Neural crest cell (in vitro differentiated cells): ENCODE results near the gene EIF1B. TPM values are rescaled to one million over a fixed set of nuclear protein-coding genes. Genes with fewer than 3 reads are reported as not detected.

Experiments used
- DNase-seq: peaks from one replicate; pipeline ENCODE4 v3.0.0; 2021; ENCODE audit warnings: low read depth, mixed read lengths, low spot score
- H3K27ac Mint-ChIP-seq: one replicate; pipeline ENCODE4 v1.8.0; 2021; ENCODE audit warnings: mild to moderate bottlenecking, mixed read lengths; ENCODE audit not compliant: unreplicated experiment
- H3K27me3 Mint-ChIP-seq: 2 replicates; pipeline ENCODE4 v1.8.0; 2021; ENCODE audit warnings: low read depth, mild to moderate bottlenecking, mixed read lengths
- H3K36me3 Mint-ChIP-seq: 2 replicates; pipeline ENCODE4 v1.8.0; 2021; ENCODE audit warnings: low read depth, mild to moderate bottlenecking, mixed read lengths
- H3K4me1 Mint-ChIP-seq: 2 replicates; pipeline ENCODE4 v1.8.0; 2021; ENCODE audit warnings: mixed read lengths
- H3K4me3 Mint-ChIP-seq: one replicate; pipeline ENCODE4 v1.8.0; 2021; ENCODE audit warnings: mild to moderate bottlenecking, mixed read lengths
- H3K9me3 Mint-ChIP-seq: 2 replicates; pipeline ENCODE4 v1.8.0; 2021; ENCODE audit warnings: mixed read lengths
- total RNA-seq: library from RNA; stranded (reverse); gene quantifications from 2 replicates; pipeline ENCODE4 v1.2.1, GENCODE V29; 2021
- TF ChIP-seq, protein P1 (sequence below): fragments of 200-600 bp; sonication (generic); conservative IDR thresholded peaks from 2 replicates; pipeline ENCODE4 v1.5.0; 2021; ENCODE audit warnings: antibody characterized with exemption, mild to moderate bottlenecking

EIF1B gene
- total RNA-seq, 1 donor from 2014 or later, result 91.3 TPM

DNA sequence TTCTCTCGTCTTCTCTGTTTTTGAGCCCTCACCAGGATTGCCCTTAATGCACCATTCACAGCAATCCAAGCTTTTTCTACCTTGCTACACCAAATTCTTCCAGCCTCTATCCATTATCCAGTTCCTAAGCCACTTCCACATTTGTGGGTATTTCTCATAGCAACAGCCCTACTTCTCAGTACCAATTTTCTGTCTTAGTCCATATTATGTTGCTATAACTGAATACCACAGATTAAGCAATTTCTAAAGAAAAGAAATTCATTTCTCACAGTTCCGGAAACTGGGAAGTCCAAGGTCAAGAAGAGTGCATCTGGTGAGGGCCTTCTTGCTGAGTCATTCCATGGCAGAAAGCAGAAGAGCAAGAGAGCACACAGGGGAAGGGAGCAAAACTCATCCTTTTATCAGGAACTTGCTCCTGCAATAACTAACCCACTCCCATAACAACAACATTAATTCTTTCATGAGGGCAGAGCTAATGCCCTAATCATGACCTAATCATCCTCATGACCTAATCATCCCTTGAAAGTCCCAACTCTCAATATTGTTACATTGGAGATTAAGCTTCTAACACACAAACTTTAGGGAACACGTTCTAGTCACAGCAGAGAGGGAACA is 9.7 kb upstream of the EIF1B start:
- Mint-ChIP-seq H3K27ac (peak overlapping the region; percentile 79), H3K4me3 (no peak overlapping the region), H3K36me3 (peaks cover under 1% of the 10 kb centered on the region), H3K27me3 (no peaks in the 10 kb centered on the region), H3K9me3 (no peaks in the 10 kb centered on the region), H3K4me1 (peaks cover 9% of the 10 kb centered on the region)
- no peak for DNase-seq
- TF ChIP-seq, protein P1, sequence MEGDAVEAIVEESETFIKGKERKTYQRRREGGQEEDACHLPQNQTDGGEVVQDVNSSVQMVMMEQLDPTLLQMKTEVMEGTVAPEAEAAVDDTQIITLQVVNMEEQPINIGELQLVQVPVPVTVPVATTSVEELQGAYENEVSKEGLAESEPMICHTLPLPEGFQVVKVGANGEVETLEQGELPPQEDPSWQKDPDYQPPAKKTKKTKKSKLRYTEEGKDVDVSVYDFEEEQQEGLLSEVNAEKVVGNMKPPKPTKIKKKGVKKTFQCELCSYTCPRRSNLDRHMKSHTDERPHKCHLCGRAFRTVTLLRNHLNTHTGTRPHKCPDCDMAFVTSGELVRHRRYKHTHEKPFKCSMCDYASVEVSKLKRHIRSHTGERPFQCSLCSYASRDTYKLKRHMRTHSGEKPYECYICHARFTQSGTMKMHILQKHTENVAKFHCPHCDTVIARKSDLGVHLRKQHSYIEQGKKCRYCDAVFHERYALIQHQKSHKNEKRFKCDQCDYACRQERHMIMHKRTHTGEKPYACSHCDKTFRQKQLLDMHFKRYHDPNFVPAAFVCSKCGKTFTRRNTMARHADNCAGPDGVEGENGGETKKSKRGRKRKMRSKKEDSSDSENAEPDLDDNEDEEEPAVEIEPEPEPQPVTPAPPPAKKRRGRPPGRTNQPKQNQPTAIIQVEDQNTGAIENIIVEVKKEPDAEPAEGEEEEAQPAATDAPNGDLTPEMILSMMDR, result no peak

DNA sequence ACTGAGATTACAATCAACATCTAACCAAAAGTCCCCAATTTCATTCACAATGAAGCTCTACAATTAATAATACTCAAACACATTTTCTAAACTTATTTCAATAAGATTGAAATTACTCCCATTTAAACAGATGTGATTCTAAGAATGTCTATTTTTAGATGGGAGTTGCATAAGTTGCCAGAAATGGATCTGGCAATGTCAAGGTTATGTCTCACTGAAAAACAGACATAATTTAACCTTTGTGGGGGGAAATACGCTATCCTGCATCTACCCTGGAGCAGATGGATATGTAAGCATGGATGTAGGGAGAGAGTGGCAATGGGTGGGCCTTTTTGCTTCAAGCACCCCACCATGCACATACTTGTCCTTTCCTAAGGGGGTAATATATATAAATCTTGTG is 6.7 kb upstream of the EIF1B start:
- no peaks in the 10 kb centered on the region for H3K36me3 Mint-ChIP-seq
- no peak overlapping the region for H3K4me3 Mint-ChIP-seq
- peaks cover 9% of the 10 kb centered on the region for H3K4me1 Mint-ChIP-seq
- H3K27me3 Mint-ChIP-seq, result no peaks in the 10 kb centered on the region
- DNase-seq, result no peak
- H3K9me3 Mint-ChIP-seq, result no peaks in the 10 kb centered on the region
- TF ChIP-seq, protein P1, result no peak
- no peak overlapping the region for H3K27ac Mint-ChIP-seq

DNA sequence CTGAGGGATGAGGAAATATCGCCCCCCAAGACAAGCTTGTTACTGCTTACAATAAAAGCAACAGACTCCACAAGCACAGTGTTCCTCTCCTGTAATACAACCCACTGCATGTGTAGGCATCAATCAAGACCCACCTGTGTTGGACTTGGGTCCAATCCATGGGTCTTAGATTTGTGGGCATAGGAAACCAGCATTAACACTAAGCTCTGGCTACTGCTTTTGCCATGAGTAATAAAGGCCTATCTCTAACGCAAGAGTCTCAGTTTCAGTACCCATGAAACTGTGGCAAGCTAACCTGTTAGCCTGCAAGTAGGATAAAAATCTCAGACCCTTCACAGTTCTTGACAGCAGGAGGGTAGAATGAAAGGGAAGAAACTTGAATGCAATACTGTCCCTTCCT is 5.2 kb upstream of the EIF1B start:
- no peak for DNase-seq
- Mint-ChIP-seq H3K4me1 (peaks cover 16% of the 10 kb centered on the region), H3K9me3 (no peaks in the 10 kb centered on the region), H3K27ac (no peak overlapping the region), H3K36me3 (no peaks in the 10 kb centered on the region), H3K4me3 (no peak overlapping the region), H3K27me3 (no peaks in the 10 kb centered on the region)
- TF ChIP-seq, protein P1, result no peak

DNA sequence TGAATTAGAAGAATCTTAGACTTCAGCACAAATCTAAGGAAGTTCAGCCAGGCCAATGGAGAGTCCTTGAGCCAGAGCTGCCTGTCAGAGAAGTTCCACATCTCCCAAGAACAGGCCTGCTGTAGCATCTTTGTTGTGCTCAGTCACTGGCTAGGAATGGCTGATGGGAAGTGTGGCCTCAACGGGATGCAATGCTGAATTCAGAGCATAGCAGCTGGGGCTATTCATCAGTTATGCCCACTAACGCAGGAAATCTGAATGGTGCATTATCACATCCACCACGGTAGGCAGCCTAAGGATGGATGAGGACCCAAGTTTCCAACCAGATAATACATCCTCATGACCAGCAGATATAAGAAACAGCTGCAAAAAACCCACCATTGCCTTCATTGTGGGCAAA is 3.2 kb upstream of the EIF1B start:
- TF ChIP-seq, protein P1, result no peak
- Mint-ChIP-seq H3K36me3 (no peaks in the 10 kb centered on the region), H3K9me3 (no peaks in the 10 kb centered on the region), H3K27ac (no peak overlapping the region), H3K4me3 (no peak overlapping the region), H3K4me1 (peaks cover 18% of the 10 kb centered on the region), H3K27me3 (no peaks in the 10 kb centered on the region)
- DNase-seq, result no peak

DNA sequence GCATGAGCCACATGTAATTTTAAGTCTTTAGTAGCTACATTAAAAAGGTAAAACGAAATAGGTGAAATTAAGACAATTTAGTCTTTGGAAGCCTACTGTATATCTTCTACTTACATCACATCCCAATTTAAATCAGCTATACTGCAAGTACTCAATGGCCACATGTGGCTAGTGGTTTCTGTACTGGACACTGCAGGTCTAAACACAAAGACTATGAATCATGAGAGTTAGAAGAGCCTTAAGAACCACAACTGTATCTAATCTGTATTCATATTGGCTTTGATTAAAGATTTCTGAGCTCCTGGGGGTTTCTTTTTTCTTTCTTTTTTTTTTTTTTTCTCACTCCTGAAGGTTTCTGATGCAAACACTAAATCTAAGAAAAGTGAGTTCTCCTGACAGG is 2.3 kb upstream of the EIF1B start:
- Mint-ChIP-seq H3K9me3 (no peaks in the 10 kb centered on the region), H3K4me1 (peaks cover 25% of the 10 kb centered on the region), H3K4me3 (no peak overlapping the region), H3K27ac (no peak overlapping the region), H3K27me3 (no peaks in the 10 kb centered on the region), H3K36me3 (no peaks in the 10 kb centered on the region)
- no peak for DNase-seq
- TF ChIP-seq, protein P1, result no peak
